Hematopoietic multipotent progenitor cell treated with erythropoietin and hydrocortisone succinate and interleukin-3 and kit ligand, for 6 days (in vitro differentiated cells): ENCODE data around the gene KRTAP10-4.
"Not testable (repeated sequence)": the region's sequence is repeated elsewhere in the genome, so short reads cannot be mapped to it uniquely, and the experiment has no call there.

ENCODE experiments used
- DNase-seq: peaks from one replicate; pipeline ENCODE4 v3.0.0-alpha.2; 2015

The KRTAP10-4 gene

GRCh38 chr21:44601596-44602462, 28.3 kb downstream of the KRTAP10-4 start:
- no peak for DNase-seq

GRCh38 chr21:44602463-44602850, 28.9 kb downstream of the KRTAP10-4 start:
- DNase-seq = no peak

GRCh38 chr21:44603109-44603875, 29.8 kb downstream of the KRTAP10-4 start:
- DNase-seq = no peak

- no peak for DNase-seq
These were observed 30.4 kb downstream of the KRTAP10-4 start for GRCh38 chr21:44603911-44604310.

GRCh38 chr21:44606495-44606894, 33.0 kb downstream of the KRTAP10-4 start:
- DNase-seq = no peak

GRCh38 chr21:44609193-44609592, 35.7 kb downstream of the KRTAP10-4 start:
- DNase-seq = no peak

GRCh38 chr21:44610157-44610843, 36.8 kb downstream of the KRTAP10-4 start:
- DNase-seq = not testable (repeated sequence)

GRCh38 chr21:44611551-44611950, 38.0 kb downstream of the KRTAP10-4 start:
- DNase-seq = no peak

- no peak for DNase-seq
These were observed 38.5 kb downstream of the KRTAP10-4 start, which contains the start of gene KRTAP10-8 for GRCh38 chr21:44612029-44612486. Gene KRTAP10-8 (plus strand): TSS chr21:44612079. CDS start chr21:44612101, 22 bp downstream.

GRCh38 chr21:44612669-44613229, 39.2 kb downstream of the KRTAP10-4 start:
- no peak for DNase-seq

GRCh38 chr21:44613386-44614155, 40.0 kb downstream of the KRTAP10-4 start:
- no peak for DNase-seq

- no peak for DNase-seq
These were observed 40.7 kb downstream of the KRTAP10-4 start for GRCh38 chr21:44614161-44614631.

- DNase-seq = no peak
These were observed 41.4 kb downstream of the KRTAP10-4 start for GRCh38 chr21:44614961-44615391.

- DNase-seq = no peak
These were observed 41.9 kb downstream of the KRTAP10-4 start for GRCh38 chr21:44615466-44615865.

GRCh38 chr21:44615911-44616590, 42.5 kb downstream of the KRTAP10-4 start:
- DNase-seq = no peak

- DNase-seq = no peak
These were observed 43.0 kb downstream of the KRTAP10-4 start for GRCh38 chr21:44616591-44616926.

- DNase-seq = no peak
These were observed 43.6 kb downstream of the KRTAP10-4 start for GRCh38 chr21:44617071-44617501.

GRCh38 chr21:44618504-44618903, 45.0 kb downstream of the KRTAP10-4 start:
- peak; percentile 11 for DNase-seq

- no peak for DNase-seq
These were observed 45.4 kb downstream of the KRTAP10-4 start for GRCh38 chr21:44618909-44619308.

GRCh38 chr21:44619886-44620285, 46.4 kb downstream of the KRTAP10-4 start:
- DNase-seq = no peak

- no peak for DNase-seq
These were observed 50.0 kb downstream of the KRTAP10-4 start for GRCh38 chr21:44623575-44623974.
